Adrenal gland (tissue), 5 donors: ENCODE results near the gene HRC.

Source experiments
- POLR2A ChIP-seq, 2 donors: fragments of 450-650 bp; IDR thresholded peaks; one replicate each; pipeline ENCODE4 v1.6.1; 2017; ENCODE audit warnings: antibody characterized with exemption in 2 of 2, mild to moderate bottlenecking in 2 of 2, moderate library complexity in 1 of 2
- TF ChIP-seq, protein P1 (sequence below), 6 experiments: fragments of 450-650 bp in 4 of 6; fragments of 200-600 bp in 2 of 6; sonication (generic) in 1 of 6; IDR thresholded peaks; 1 replicate in 5 of 6; 2 replicates in 1 of 6; pipeline versions ENCODE4 v1.5.1 to v1.8.0; 2016 to 2021; ENCODE audit warnings: antibody characterized with exemption in 6 of 6, mild to moderate bottlenecking in 2 of 6, moderate library complexity in 1 of 6
- donor health status: DM: no; HTN: no; CAD: no.

DNA sequence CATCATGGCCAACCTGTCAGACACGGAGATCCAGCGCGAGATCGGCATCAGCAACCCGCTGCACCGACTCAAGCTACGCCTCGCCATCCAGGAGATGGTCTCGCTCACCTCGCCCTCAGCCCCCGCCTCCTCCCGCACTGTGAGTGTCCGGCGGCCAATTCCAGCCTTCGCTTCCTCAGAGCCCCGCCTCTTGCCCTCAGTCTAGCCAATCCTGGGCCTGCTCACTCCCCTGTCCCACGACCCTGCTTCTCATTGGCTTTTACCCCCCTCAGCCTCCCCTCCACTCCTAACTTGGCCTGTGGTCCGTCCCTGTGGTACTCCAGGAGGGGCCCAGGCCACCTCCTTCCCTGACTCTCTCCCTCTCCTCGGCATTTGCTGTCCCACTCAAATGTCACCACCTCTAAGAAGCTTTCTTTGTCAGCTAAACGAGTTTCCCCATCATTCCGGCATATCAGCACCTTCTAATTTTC lies 12.3 kb downstream of the HRC start:
- TF ChIP-seq, protein P1, sequence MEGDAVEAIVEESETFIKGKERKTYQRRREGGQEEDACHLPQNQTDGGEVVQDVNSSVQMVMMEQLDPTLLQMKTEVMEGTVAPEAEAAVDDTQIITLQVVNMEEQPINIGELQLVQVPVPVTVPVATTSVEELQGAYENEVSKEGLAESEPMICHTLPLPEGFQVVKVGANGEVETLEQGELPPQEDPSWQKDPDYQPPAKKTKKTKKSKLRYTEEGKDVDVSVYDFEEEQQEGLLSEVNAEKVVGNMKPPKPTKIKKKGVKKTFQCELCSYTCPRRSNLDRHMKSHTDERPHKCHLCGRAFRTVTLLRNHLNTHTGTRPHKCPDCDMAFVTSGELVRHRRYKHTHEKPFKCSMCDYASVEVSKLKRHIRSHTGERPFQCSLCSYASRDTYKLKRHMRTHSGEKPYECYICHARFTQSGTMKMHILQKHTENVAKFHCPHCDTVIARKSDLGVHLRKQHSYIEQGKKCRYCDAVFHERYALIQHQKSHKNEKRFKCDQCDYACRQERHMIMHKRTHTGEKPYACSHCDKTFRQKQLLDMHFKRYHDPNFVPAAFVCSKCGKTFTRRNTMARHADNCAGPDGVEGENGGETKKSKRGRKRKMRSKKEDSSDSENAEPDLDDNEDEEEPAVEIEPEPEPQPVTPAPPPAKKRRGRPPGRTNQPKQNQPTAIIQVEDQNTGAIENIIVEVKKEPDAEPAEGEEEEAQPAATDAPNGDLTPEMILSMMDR (IDR thresholded peaks at IDR 0.05), result no peak
- peak in 1 of 2 donors; percentile 8 for TF ChIP-seq POLR2A (IDR thresholded peaks at IDR 0.05)
